HG03520 (cell line): ENCODE results near the gene MRPS17.

ENCODE experiments used
- ATAC-seq: cut with Tn5 transposase; IDR thresholded peaks from one replicate; pipeline ENCODE4 v1.9.1; 2021; ENCODE audit warnings: mild to moderate bottlenecking, moderate library complexity; ENCODE audit not compliant: unreplicated experiment

Gene MRPS17

GRCh38 chr7:55970561-55970960, 18.9 kb downstream of the MRPS17 start:
- no peak for ATAC-seq

- no peak for ATAC-seq
These were observed 19.3 kb downstream of the MRPS17 start for GRCh38 chr7:55970978-55971377.

GRCh38 chr7:55973747-55974250, 22.1 kb downstream of the MRPS17 start:
- ATAC-seq: no peak

- ATAC-seq: no peak
These were observed 24.4 kb downstream of the MRPS17 start for GRCh38 chr7:55975988-55976633.

- ATAC-seq: no peak
These were observed 26.2 kb downstream of the MRPS17 start for GRCh38 chr7:55977831-55978230.

- ATAC-seq: no peak
These were observed 28.6 kb downstream of the MRPS17 start for GRCh38 chr7:55980266-55980665.

- no peak for ATAC-seq
These were observed 31.9 kb downstream of the MRPS17 start for GRCh38 chr7:55983537-55983936.

- no peak for ATAC-seq
These were observed 40.7 kb downstream of the MRPS17 start for GRCh38 chr7:55992346-55992745.

GRCh38 chr7:55996856-55997500, 45.3 kb downstream of the MRPS17 start:
- no peak for ATAC-seq

GRCh38 chr7:56003749-56004148, 52.1 kb downstream of the MRPS17 start:
- no peak for ATAC-seq
